Adipose tissue (tissue), 3 donors: ENCODE data around the gene TNRC6B. TPM values are rescaled to one million over a fixed set of nuclear protein-coding genes. Genes with fewer than 3 reads are reported as not detected.
"Not testable (repeated sequence)": the region's sequence is repeated elsewhere in the genome, so short reads cannot be mapped to it uniquely, and the experiment has no call there.

Source experiments
- H3K27ac ChIP-seq: one replicate; pipeline ENCODE4 v1.5.1; 2013; ENCODE audit warnings: low read depth, low read length
- WGBS, 3 donors: extraction: QIAGEN DNeasy Blood & Tissue Kit; methylation state at CpG; one replicate each; pipeline ENCODE4 v1.1.7; 2013; 5-methylcytosine and 5-hydroxymethylcytosine counted together
- polyA plus RNA-seq, 3 donors: library from polyadenylated mRNA; stranded (reverse); fragments of 200-250 nt; gene quantifications; one replicate each; pipeline ENCODE4 v1.2.3, GENCODE V29; 2013
- donor health status: healthy with polysubstance abuse.
- donor health status: Bipolar disorder and iron deficiency.
- donor health status: healthy.

TNRC6B gene
- polyA plus RNA-seq, 3 donors: 1.7 to 7.2 (median 3.4) TPM

DNA sequence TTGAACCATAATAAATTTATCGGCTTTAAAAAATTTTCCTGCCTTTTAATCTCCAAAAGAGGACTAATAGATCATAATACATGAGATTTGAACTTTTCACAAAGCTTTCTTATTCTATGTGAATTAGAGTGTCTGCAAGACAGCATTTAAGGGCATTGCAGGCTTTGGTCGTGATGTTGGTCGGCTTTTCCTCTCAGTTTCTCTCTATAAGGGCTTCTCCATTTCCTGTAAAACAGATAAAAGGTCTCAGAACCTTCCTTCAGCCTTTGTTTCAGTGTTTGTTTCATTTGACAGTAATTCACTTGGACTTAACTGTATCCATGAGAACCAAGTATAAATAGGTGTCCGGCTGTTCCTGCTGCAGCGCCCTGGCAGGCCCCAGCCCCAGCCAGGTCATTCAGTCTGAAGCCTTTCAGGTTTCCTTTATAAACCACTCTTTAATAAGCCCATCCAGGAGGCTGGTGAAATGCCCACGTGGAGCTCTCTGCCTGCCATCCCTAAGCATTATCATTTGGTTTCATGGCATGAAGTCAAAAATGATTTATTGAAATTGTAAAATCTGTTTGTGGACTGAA is 131.4 kb downstream of the TNRC6B start:
- H3K27ac ChIP-seq: no peak overlapping the region
- WGBS, 3 donors: 87 to 95% (median 93%) methylated on average over 6 of the region's 6 CpGs

DNA sequence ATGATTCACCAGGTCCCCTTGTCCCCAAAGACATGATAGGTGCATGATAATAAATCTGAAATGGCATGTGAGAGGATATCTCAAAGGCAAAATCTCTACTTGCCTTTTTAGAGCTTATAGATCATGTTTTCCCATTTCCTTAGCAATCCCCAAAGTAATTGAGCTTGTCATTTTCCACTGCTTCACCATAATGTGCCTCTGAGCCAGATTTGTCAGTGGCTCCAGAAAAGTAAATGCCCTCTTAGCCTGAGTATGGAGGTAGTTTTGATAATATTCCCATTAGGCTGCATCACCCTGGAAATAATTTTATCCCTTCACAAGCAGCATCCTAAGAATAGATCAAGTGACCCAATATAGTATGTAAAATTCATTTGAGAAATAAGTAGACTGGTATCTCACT is 131.9 kb downstream of the TNRC6B start:
- no peak overlapping the region for H3K27ac ChIP-seq

DNA sequence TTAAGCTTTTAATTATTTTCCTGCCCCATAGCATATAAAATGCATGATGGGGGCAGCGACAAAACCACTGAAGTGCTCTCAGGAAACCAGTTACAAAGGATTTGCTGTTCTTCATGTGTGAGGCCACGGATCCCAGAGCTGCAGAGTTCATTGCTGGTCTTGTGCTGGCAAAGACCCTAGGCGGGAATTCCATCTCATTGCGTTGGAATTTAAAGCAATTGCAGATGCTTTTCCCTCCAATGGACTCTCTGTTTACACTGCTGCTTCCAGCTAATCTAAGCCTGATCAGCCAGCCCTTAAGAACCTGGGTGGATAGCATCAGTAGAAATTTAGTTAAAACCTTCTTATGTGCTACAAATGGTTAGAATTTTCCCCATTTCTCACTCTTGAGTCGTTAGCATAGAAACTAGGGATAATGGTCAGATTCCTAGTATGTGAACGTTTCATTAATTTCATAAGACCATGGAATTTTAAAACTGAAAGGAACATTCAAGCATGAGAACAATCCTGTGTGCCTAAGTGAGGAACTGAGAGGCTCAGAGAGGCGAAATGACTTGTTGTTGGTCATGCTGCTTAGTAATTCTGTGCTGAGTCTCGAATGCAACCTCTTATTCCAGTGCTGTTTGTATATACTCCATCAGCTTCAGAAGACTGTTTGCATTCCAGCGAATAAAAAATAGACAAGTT is 132.5 kb downstream of the TNRC6B start:
- WGBS, 3 donors: 66 to 83% (median 80%) methylated on average over 9 of the region's 9 CpGs
- no peak overlapping the region for H3K27ac ChIP-seq

- 73 to 85% (median 82%) methylated on average over 5 of the region's 5 CpGs for WGBS, 3 donors
- no peak overlapping the region for H3K27ac ChIP-seq
Measured at GRCh38 chr22:40310768-40311120, 133.0 kb downstream of the TNRC6B start.

- 97 to 98% (median 97%) methylated on average over 12 of the region's 12 CpGs for WGBS, 3 donors
- not testable (repeated sequence) for H3K27ac ChIP-seq
Measured at GRCh38 chr22:40311646-40312045, 133.9 kb downstream of the TNRC6B start.

DNA sequence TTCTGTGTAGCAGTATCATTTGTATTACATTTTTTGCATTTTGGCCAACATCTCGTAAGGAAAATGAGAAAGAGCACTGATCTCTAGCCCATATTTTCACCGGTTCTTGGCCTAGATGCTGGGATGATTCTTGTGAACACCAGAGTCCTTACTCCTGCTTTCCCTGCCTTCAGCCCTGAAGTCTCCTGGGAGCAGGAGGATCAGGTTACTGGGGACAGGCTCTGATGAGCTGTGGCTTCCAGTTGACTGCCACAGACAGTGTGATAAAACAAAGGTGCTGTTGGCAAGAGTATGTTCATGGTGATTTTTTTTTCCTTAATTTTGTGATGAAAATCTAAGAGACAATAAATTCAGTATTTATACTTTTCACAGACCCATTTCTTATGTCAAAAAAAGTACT is 134.3 kb downstream of the TNRC6B start:
- no peak overlapping the region for H3K27ac ChIP-seq
- 80 to 90% (median 85%) methylated on average over 2 of the region's 2 CpGs for WGBS, 3 donors

DNA sequence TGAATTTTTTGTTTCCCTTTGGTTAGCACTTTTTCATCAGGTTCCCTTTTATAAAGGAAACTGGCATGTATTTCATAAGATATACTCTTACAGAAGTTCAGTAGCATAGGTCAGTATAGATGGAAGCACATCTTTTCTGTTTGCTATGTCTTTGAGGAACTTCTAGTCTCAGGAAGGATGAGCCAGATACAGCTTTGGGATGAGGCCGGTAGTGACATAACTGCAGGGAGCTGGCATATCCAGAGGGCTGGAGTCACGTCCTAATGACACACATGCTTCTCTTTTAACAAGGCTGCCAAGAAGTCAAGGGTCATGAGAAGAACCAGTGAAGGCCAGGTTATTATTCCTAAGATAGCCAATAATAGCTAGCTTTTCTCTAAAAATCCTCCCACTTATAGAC is 135.3 kb downstream of the TNRC6B start:
- WGBS, 3 donors: 22 to 65% (median 27%) methylated on average over 2 of the region's 2 CpGs
- no peak overlapping the region for H3K27ac ChIP-seq

- no peak overlapping the region for H3K27ac ChIP-seq
Measured at GRCh38 chr22:40314041-40314440, 136.3 kb downstream of the TNRC6B start.

GRCh38 chr22:40320687-40321086 is 143.0 kb downstream of the TNRC6B start:
- no peak overlapping the region for H3K27ac ChIP-seq

DNA sequence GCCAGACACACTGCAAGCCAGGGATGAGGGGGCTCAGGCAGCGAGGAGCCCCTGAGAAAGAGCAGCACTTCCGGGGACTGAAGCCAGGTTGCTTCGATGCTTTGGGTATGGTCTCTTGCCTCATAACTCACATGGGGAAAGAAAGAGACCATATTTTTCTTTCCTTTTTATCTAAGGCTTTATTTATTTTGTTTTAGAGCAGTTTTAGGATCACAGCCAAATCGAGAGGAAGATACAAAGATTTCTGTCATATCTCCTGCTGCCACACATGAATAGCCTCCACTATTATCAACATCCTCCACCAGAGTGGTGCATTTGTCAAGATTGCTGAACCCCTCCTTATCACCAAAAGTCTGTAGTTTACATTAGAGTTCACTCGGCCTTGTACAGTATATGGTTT is 144.3 kb downstream of the TNRC6B start:
- WGBS, 3 donors: 70 to 75% (median 71%) methylated on average over 5 of the region's 5 CpGs

DNA sequence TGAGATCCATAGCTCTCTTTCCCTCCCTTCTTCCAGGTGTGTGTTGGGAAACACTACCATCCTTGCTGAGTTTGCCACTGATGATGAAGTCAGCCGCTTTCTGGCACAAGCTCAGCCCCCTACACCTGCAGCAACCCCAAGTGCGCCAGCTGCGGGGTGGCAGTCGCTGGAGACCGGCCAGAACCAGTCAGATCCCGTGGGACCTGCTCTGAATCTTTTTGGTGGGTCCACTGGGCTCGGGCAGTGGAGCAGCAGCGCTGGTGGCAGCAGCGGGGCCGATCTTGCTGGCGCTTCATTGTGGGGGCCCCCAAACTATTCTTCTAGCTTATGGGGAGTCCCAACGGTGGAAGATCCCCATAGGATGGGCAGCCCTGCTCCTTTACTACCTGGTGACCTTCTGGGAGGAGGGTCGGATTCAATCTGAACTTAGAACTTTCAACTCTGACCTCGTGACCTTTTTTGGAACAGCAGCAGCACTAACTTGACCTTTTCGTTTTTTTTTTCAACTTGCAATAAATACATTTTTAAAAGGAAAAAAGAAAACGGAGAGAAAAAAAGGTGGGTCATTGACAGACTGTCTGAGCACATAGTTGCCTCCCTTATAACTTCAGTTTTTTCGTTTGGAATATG is 145.2 kb downstream of the TNRC6B start:
- no peak overlapping the region for H3K27ac ChIP-seq
- whole genome bisulfite sequencing, 3 donors: 90 to 92% (median 90%) methylated on average over 17 of the region's 17 CpGs

More for the DNA sequence above, 144.3 kb downstream of the TNRC6B start:
- H3K27ac ChIP-seq: no peak overlapping the region

DNA sequence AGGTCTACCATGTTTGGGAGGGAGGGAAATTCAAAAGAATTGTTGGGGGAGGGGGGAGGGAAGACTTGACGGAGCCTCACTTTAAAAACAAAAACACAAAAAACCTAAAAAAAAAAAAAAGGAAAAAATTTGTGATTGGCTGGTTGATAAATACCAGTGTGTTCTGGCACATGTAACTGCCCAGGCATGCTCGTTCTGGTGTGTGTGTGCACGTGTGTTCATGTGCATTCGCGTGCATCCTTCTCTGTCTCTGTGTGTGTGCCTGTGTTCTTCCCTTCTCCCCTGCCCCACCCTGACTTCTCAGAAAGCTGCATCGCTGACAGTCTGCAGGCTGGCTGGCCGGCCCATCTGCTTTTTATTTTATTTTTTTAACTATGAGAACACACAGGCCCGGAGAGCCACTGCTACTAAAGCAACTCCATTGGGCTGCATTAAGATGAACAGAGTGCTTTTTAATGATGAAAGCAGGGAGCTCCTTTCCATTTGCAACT is 146.0 kb downstream of the TNRC6B start:
- WGBS, 3 donors: 71 to 83% (median 74%) methylated on average over 8 of the region's 8 CpGs
- no peak overlapping the region for H3K27ac ChIP-seq

GRCh38 chr22:40324468-40325305 is 147.0 kb downstream of the TNRC6B start:
- H3K27ac ChIP-seq: no peak overlapping the region
- WGBS, 3 donors: 74 to 80% (median 79%) methylated on average over 19 of the region's 19 CpGs

GRCh38 chr22:40325315-40325714 is 147.6 kb downstream of the TNRC6B start:
- no peak overlapping the region for H3K27ac ChIP-seq

DNA sequence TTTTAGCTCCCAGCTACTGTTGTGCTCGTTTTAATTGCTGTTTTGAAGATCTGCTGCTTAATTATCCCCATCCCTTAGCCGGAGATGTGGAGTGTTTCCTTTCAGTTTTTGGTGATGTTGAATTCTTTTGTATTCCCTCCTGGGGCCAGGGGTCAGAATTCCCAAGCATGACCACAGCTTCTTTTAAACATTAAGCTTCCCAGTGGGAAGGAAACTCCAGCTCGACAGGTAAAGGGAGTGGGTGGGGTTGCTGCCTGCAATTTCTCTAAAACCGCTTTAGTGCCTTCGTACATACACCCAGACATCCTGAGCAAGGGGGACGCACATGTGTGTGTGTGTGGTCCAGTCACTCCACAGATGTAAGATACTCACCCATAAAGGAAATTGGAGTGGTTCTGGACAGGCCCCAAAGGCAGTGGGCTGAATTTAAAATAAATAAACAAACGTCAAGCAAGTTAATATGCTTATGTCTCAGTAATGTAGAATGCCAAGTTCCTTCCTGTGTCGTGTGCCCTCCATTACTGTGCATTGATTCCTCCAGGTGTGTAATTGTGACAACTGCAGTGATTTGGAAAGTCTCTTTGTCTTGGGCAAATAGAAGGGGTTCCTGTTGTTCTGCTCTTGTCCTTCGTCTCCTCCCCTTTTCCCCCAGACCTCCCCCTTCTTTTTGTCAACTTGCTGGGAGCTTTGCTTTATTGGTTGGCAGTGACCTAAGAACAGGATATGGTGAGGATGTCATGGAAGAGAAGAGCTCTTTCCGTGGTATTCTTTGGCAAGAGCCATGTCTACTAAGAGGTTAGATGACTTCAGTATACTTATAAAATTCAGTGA is 149.4 kb downstream of the TNRC6B start:
- H3K27ac ChIP-seq: no peak overlapping the region
- WGBS, 3 donors: 55 to 64% (median 56%) methylated on average over 10 of the region's 10 CpGs

More at GRCh38 chr22:40325315-40325714, 147.6 kb downstream of the TNRC6B start:
- 91 to 98% (median 94%) methylated on average over 6 of the region's 6 CpGs for whole genome bisulfite sequencing, 3 donors

- WGBS, 3 donors: 63 to 82% (median 70%) methylated on average over 9 of the region's 9 CpGs
Measured at GRCh38 chr22:40328546-40329456, 151.1 kb downstream of the TNRC6B start.

DNA sequence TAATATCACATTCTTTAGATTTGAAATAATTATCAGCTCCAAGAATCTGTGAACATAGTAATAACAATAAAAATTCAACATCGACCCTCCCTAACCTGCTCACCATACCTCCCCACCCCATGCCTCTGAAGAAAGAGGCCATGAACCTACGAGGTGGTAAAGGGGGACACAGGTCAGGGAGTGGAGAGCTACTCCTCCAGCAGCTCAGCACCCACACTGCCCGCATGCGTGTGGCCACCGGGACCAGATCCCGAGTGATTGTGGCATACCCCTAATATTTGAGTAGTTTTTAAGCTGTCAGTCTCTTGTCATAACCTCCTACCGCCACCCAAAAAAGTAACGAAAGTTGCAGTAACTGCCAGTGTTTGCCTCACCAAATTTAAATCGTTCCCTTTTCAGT is 151.7 kb downstream of the TNRC6B start:
- WGBS, 3 donors: 72 to 91% (median 77%) methylated on average over 9 of the region's 9 CpGs

More at GRCh38 chr22:40328546-40329456, 151.1 kb downstream of the TNRC6B start:
- no peak overlapping the region for H3K27ac ChIP-seq

More for the DNA sequence above, 151.7 kb downstream of the TNRC6B start:
- no peak overlapping the region for H3K27ac ChIP-seq
